ENCODE measurements around the gene PIK3R5. TPM values are rescaled to one million over a fixed set of nuclear protein-coding genes. Genes with fewer than 3 reads are reported as not detected.

The PIK3R5 gene
- total RNA-seq, 1 donor = 17.0 TPM

- DNase-seq (ENCODE audit: low read depth in 2 of 3, low spot score in 2 of 3) = peak in 1 of 3 donors; percentile 59
These were observed 10.2 kb downstream of the PIK3R5 start for GRCh38 chr17:8955021-8955959.

- peak; percentile 65 to 88 (median 83) for DNase-seq (ENCODE audit: low read depth in 2 of 3, low spot score in 2 of 3)
These were observed 11.2 kb downstream of the PIK3R5 start for GRCh38 chr17:8954339-8954738.

GRCh38 chr17:8953156-8953885 lies 12.2 kb downstream of the PIK3R5 start:
- DNase-seq (ENCODE audit: low read depth in 2 of 3, low spot score in 2 of 3) = no peak

- no peak for DNase-seq (ENCODE audit: low read depth in 2 of 3, low spot score in 2 of 3)
These were observed 13.3 kb downstream of the PIK3R5 start for GRCh38 chr17:8952191-8952590.

GRCh38 chr17:8951206-8951605 lies 14.3 kb downstream of the PIK3R5 start:
- DNase-seq (ENCODE audit: low read depth in 2 of 3, low spot score in 2 of 3) = no peak

- DNase-seq (ENCODE audit: low read depth in 2 of 3, low spot score in 2 of 3) = no peak
These were observed 16.3 kb downstream of the PIK3R5 start for GRCh38 chr17:8949061-8949661.

- DNase-seq (ENCODE audit: low read depth in 2 of 3, low spot score in 2 of 3) = no peak
These were observed 17.0 kb downstream of the PIK3R5 start for GRCh38 chr17:8948462-8948861.

- DNase-seq (ENCODE audit: low read depth in 2 of 3, low spot score in 2 of 3) = no peak
These were observed 18.3 kb downstream of the PIK3R5 start for GRCh38 chr17:8947201-8947600.

- no peak for DNase-seq (ENCODE audit: low read depth in 2 of 3, low spot score in 2 of 3)
These were observed 19.0 kb downstream of the PIK3R5 start for GRCh38 chr17:8946476-8946875.

- DNase-seq (ENCODE audit: low read depth in 2 of 3, low spot score in 2 of 3) = no peak
These were observed 19.4 kb downstream of the PIK3R5 start for GRCh38 chr17:8946071-8946470.

GRCh38 chr17:8944748-8945147 lies 20.8 kb downstream of the PIK3R5 start:
- DNase-seq (ENCODE audit: low read depth in 2 of 3, low spot score in 2 of 3) = peak in 1 of 3 donors; percentile 28

GRCh38 chr17:8944083-8944482 lies 21.4 kb downstream of the PIK3R5 start:
- no peak for DNase-seq (ENCODE audit: low read depth in 2 of 3, low spot score in 2 of 3)

- no peak for DNase-seq (ENCODE audit: low read depth in 2 of 3, low spot score in 2 of 3)
These were observed 23.4 kb downstream of the PIK3R5 start for GRCh38 chr17:8941980-8942622.

GRCh38 chr17:8941520-8941919 lies 24.0 kb downstream of the PIK3R5 start:
- DNase-seq (ENCODE audit: low read depth in 2 of 3, low spot score in 2 of 3) = peak in 1 of 3 donors; percentile 32

GRCh38 chr17:8940866-8941471 lies 24.5 kb downstream of the PIK3R5 start:
- peak in 1 of 3 donors; percentile 35 for DNase-seq (ENCODE audit: low read depth in 2 of 3, low spot score in 2 of 3)

GRCh38 chr17:8939496-8940334 lies 25.8 kb downstream of the PIK3R5 start:
- no peak for DNase-seq (ENCODE audit: low read depth in 2 of 3, low spot score in 2 of 3)

GRCh38 chr17:8938933-8939332 lies 26.6 kb downstream of the PIK3R5 start:
- no peak for DNase-seq (ENCODE audit: low read depth in 2 of 3, low spot score in 2 of 3)

- DNase-seq (ENCODE audit: low read depth in 2 of 3, low spot score in 2 of 3) = peak in 2 of 3 donors; percentile 58 to 61
These were observed 30.3 kb downstream of the PIK3R5 start for GRCh38 chr17:8935191-8935590.

GRCh38 chr17:8934346-8934745 lies 31.2 kb downstream of the PIK3R5 start:
- DNase-seq (ENCODE audit: low read depth in 2 of 3, low spot score in 2 of 3) = no peak

Data from hematopoietic multipotent progenitor cell (in vitro differentiated cells).